GM12801 (cell line): Measurements from ENCODE around the gene SRPX.

Experiments used
- TF ChIP-seq, protein P1 (sequence below): IDR thresholded peaks from one replicate; pipeline ENCODE4 v1.5.1; 2011; ENCODE audit warnings: control low read depth; ENCODE audit not compliant: insufficient read length; ENCODE audit errors: extremely low read depth

SRPX gene, protein sequence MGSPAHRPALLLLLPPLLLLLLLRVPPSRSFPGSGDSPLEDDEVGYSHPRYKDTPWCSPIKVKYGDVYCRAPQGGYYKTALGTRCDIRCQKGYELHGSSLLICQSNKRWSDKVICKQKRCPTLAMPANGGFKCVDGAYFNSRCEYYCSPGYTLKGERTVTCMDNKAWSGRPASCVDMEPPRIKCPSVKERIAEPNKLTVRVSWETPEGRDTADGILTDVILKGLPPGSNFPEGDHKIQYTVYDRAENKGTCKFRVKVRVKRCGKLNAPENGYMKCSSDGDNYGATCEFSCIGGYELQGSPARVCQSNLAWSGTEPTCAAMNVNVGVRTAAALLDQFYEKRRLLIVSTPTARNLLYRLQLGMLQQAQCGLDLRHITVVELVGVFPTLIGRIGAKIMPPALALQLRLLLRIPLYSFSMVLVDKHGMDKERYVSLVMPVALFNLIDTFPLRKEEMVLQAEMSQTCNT

GRCh38 chrX:38220415-38221390 is at the start of gene SRPX:
Gene SRPX (minus strand): TSS chrX:38220871. CDS start chrX:38220792, 79 bp downstream.
- TF ChIP-seq, protein P1, sequence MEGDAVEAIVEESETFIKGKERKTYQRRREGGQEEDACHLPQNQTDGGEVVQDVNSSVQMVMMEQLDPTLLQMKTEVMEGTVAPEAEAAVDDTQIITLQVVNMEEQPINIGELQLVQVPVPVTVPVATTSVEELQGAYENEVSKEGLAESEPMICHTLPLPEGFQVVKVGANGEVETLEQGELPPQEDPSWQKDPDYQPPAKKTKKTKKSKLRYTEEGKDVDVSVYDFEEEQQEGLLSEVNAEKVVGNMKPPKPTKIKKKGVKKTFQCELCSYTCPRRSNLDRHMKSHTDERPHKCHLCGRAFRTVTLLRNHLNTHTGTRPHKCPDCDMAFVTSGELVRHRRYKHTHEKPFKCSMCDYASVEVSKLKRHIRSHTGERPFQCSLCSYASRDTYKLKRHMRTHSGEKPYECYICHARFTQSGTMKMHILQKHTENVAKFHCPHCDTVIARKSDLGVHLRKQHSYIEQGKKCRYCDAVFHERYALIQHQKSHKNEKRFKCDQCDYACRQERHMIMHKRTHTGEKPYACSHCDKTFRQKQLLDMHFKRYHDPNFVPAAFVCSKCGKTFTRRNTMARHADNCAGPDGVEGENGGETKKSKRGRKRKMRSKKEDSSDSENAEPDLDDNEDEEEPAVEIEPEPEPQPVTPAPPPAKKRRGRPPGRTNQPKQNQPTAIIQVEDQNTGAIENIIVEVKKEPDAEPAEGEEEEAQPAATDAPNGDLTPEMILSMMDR = no peak

GRCh38 chrX:38268011-38268410 is 47.3 kb upstream of the SRPX start:
- TF ChIP-seq, protein P1 = no peak

GRCh38 chrX:38262715-38263620 is 42.3 kb upstream of the SRPX start:
- TF ChIP-seq, protein P1 = no peak

- TF ChIP-seq, protein P1 = no peak
Measured at GRCh38 chrX:38260231-38260630, 39.6 kb upstream of the SRPX start.

- TF ChIP-seq, protein P1 = no peak
Measured at GRCh38 chrX:38256019-38256418, 35.3 kb upstream of the SRPX start.

GRCh38 chrX:38249965-38250364 is 29.3 kb upstream of the SRPX start:
- TF ChIP-seq, protein P1 = no peak

GRCh38 chrX:38247051-38247450 is 26.4 kb upstream of the SRPX start:
- TF ChIP-seq, protein P1 = no peak
